ENCODE measurements around the gene NAP1L4. TPM values are rescaled to one million over a fixed set of nuclear protein-coding genes. Genes with fewer than 3 reads are reported as not detected.
A peak's percentile ranks its signal among the peaks of the same experiment; 100 is the strongest.

Gene NAP1L4
- total and polyA plus RNA-seq, 2 experiments from 2014 or later = 68.8 to 121 TPM

DNA sequence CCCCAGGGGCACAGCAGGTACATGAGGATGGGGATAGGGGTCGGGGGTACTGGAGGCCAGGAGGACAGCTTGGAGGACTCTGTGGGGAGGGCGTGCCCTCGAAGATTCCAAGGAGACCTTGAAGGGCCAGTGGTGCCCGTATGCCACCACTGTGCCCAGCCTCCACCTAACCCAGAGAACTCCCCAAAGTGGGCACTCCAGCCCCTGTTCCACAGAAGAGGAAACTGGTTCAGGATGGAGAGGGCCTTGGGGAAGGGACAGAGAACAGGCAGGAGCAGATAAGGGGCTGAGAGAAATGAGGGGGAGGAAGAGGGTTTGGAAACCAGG, 60.7 kb downstream of the NAP1L4 start:
- Histone ChIP-seq H3K27ac (no peak overlapping the region), H3K9me2 (ENCODE audit: insufficient read depth) (no peaks in the 10 kb centered on the region), H3K4me2 (ENCODE audit: unreplicated experiment) (no peak overlapping the region), H3K4me3 (no peak overlapping the region), H2AFZ (no peak overlapping the region), H3K4me1 (ENCODE audit: insufficient read depth) (peaks cover 14% of the 10 kb centered on the region), H3K9me3 (ENCODE audit: low read depth) (no peaks in the 10 kb centered on the region), H3F3A (ENCODE audit: insufficient read depth) (peaks cover 8% of the 10 kb centered on the region; the same call in 1 of the 2 replicates), H4K20me1 (ENCODE audit: insufficient read depth) (no peaks in the 10 kb centered on the region), H3K36me3 (ENCODE audit: low read depth) (no peaks in the 10 kb centered on the region), H3K9ac (no peak overlapping the region), H3K79me2 (ENCODE audit: insufficient read depth) (peaks cover 6% of the 10 kb centered on the region; the same call in 1 of the 2 replicates), H3K27me3 (replicated peaks; ENCODE audit: insufficient read depth) (no peaks in the 10 kb centered on the region)
- TF ChIP-seq EZH2 (IDR thresholded peaks at IDR 0.05; ENCODE audit: insufficient read depth, poor library complexity, severe bottlenecking) (no peak), EZH2phosphoT487 (IDR thresholded peaks at IDR 0.05; ENCODE audit: insufficient read depth, low read depth) (no peak)
- DNase-seq = no peak
- in situ Hi-C loops (cut with MboI) = no loop called here
- 89 to 95% methylated on average over 4 of the region's 4 CpGs for WGBS, 2 experiments (ENCODE audit: low coverage in 1 of 2, low lambda C conversion rate in 2 of 2, missing lambda C conversion rate in 2 of 2)

GRCh38 chr11:2930704-2931419, 61.3 kb downstream of the NAP1L4 start:
- H3K9me2 ChIP-seq (ENCODE audit: insufficient read depth) = no peaks in the 10 kb centered on the region
- H3K4me3 ChIP-seq = peak overlapping the region; percentile 78
- in situ Hi-C loops (cut with MboI) = no loop called here
- no peaks in the 10 kb centered on the region for H3K36me3 ChIP-seq (ENCODE audit: low read depth)
- TF ChIP-seq EZH2phosphoT487 (IDR thresholded peaks at IDR 0.05; ENCODE audit: insufficient read depth, low read depth) (no peak), EZH2 (IDR thresholded peaks at IDR 0.05; ENCODE audit: insufficient read depth, poor library complexity, severe bottlenecking) (no peak)
- DNase-seq = peak; percentile 48
- 52 to 56% methylated on average over 16 to 20 of the region's 21 CpGs for WGBS, 2 experiments (ENCODE audit: low coverage in 1 of 2, low lambda C conversion rate in 2 of 2, missing lambda C conversion rate in 2 of 2)
- H3K9me3 ChIP-seq (ENCODE audit: low read depth) = no peaks in the 10 kb centered on the region
- H3K4me2 ChIP-seq (ENCODE audit: unreplicated experiment) = peak overlapping the region; percentile 79
- H3K79me2 ChIP-seq (ENCODE audit: insufficient read depth) = peaks cover 6% of the 10 kb centered on the region; the same call in 1 of the 2 replicates
- H2AFZ ChIP-seq = peak overlapping the region; percentile 59; the same call in 1 of the 2 replicates
- peaks cover 14% of the 10 kb centered on the region for H3K4me1 ChIP-seq (ENCODE audit: insufficient read depth)
- H3K27me3 ChIP-seq (replicated peaks; ENCODE audit: insufficient read depth) = no peaks in the 10 kb centered on the region
- H3K27ac ChIP-seq = peak overlapping the region; percentile 66
- H4K20me1 ChIP-seq (ENCODE audit: insufficient read depth) = no peaks in the 10 kb centered on the region
- peaks cover 8% of the 10 kb centered on the region; the same call in 1 of the 2 replicates for H3F3A ChIP-seq (ENCODE audit: insufficient read depth)
- peak overlapping the region; percentile 85 for H3K9ac ChIP-seq

DNA sequence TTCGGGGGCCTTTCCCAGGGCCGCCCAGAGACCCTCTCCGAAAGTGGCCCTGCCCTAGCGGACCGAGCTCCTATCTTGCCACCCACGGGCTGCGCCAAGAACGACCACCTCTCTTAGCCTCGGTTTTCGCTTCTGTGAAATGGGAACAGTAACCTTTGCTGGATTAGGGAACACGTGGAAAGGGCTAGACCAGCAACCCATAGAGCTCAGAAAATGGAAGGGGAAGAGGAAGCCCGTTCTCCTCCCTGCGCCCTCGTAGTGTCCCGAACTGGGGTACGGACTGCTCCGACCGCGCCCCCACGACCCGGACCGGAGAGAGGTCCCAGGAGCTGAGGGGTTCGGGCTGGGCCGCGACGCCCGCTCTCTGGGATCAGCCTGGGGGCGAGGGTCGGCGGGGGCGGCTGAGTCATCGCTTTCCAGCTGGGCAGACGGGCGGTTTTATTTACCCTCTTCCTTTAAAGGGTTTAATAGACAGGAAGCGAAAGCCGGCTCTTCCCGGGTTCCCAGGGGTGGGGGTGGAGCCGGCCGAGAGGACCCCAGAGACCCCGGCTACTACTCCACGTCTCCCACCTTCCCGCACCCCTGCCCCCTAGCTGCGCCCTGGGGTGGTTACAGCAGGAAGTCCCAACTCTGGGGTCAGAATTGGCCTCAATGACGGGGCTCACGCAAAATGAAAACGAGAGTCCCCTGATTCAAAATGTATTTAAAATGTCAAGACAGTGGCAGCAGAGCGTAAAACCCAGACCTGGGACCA, 62.0 kb downstream of the NAP1L4 start:
- in situ Hi-C loops (cut with MboI) = no loop called here
- peak overlapping the region; percentile 78 for H3K4me3 ChIP-seq
- H3K27ac ChIP-seq = peak overlapping the region; percentile 66
- DNase-seq = peak; percentile 71
- H2AFZ ChIP-seq = peak overlapping the region; percentile 59
- no peaks in the 10 kb centered on the region for H3K36me3 ChIP-seq (ENCODE audit: low read depth)
- no peaks in the 10 kb centered on the region for H3K9me3 ChIP-seq (ENCODE audit: low read depth)
- H3K79me2 ChIP-seq (ENCODE audit: insufficient read depth) = peaks cover 6% of the 10 kb centered on the region; the same call in 1 of the 2 replicates
- TF ChIP-seq EZH2phosphoT487 (IDR thresholded peaks at IDR 0.05; ENCODE audit: insufficient read depth, low read depth) = no peak
- no peak for TF ChIP-seq EZH2 (IDR thresholded peaks at IDR 0.05; ENCODE audit: insufficient read depth, poor library complexity, severe bottlenecking)
- H3K9ac ChIP-seq = peak overlapping the region; percentile 85
- H3F3A ChIP-seq (ENCODE audit: insufficient read depth) = peaks cover 8% of the 10 kb centered on the region; the same call in 1 of the 2 replicates
- H3K4me2 ChIP-seq (ENCODE audit: unreplicated experiment) = peak overlapping the region; percentile 79
- H3K4me1 ChIP-seq (ENCODE audit: insufficient read depth) = peaks cover 14% of the 10 kb centered on the region
- H3K9me2 ChIP-seq (ENCODE audit: insufficient read depth) = no peaks in the 10 kb centered on the region
- H3K27me3 ChIP-seq (replicated peaks; ENCODE audit: insufficient read depth) = no peaks in the 10 kb centered on the region
- H4K20me1 ChIP-seq (ENCODE audit: insufficient read depth) = no peaks in the 10 kb centered on the region
- 4 to 5% methylated on average over 44 to 47 of the region's 47 CpGs for WGBS, 2 experiments (ENCODE audit: low coverage in 1 of 2, low lambda C conversion rate in 2 of 2, missing lambda C conversion rate in 2 of 2)

DNA sequence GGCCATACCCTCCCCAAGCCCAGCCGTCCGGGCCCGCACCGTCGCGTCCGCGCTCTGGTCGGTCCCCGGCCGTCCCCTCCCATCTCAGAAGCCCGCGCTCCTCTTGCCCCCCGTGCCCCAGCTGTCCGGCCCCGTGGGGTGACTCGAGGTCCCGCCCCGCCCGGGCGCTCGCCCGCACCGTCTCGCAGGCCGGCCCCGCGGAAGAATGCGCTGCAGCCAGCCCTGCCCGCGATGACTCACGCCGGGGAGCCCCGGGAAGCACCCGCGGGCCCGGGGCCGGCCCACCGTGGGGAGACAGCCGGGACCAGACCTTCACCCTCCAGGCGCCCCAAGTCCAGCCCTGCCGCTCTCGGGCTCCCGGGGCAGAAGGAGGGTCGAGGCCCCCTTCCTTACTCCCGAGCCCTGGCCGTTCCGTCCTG, 62.6 kb downstream of the NAP1L4 start:
- Histone ChIP-seq H3K4me2 (ENCODE audit: unreplicated experiment) (peak overlapping the region; percentile 79), H2AFZ (peak overlapping the region; percentile 59), H3K9me2 (ENCODE audit: insufficient read depth) (no peaks in the 10 kb centered on the region), H3K27ac (peak overlapping the region; percentile 66), H4K20me1 (ENCODE audit: insufficient read depth) (no peaks in the 10 kb centered on the region), H3K4me3 (peak overlapping the region; percentile 78), H3K79me2 (ENCODE audit: insufficient read depth) (peaks cover 6% of the 10 kb centered on the region; the same call in 1 of the 2 replicates), H3K9me3 (ENCODE audit: low read depth) (no peaks in the 10 kb centered on the region), H3K36me3 (ENCODE audit: low read depth) (no peaks in the 10 kb centered on the region), H3F3A (ENCODE audit: insufficient read depth) (peaks cover 8% of the 10 kb centered on the region; the same call in 1 of the 2 replicates), H3K27me3 (replicated peaks; ENCODE audit: insufficient read depth) (no peaks in the 10 kb centered on the region), H3K4me1 (ENCODE audit: insufficient read depth) (peaks cover 14% of the 10 kb centered on the region), H3K9ac (peak overlapping the region; percentile 85)
- TF ChIP-seq EZH2 (IDR thresholded peaks at IDR 0.05; ENCODE audit: insufficient read depth, poor library complexity, severe bottlenecking) (no peak), EZH2phosphoT487 (IDR thresholded peaks at IDR 0.05; ENCODE audit: insufficient read depth, low read depth) (no peak)
- WGBS, 2 experiments (ENCODE audit: low coverage in 1 of 2, low lambda C conversion rate in 2 of 2, missing lambda C conversion rate in 2 of 2) = 1% methylated on average over 27 to 39 of the region's 48 CpGs
- peak; percentile 91 for DNase-seq
- in situ Hi-C loops (cut with MboI) = no loop called here
